GM12878 (cell line): ENCODE data around the gene PARP1.

Experiments
- CTCF ChIP-seq, 3 experiments: IDR thresholded peaks in 2 of 3; conservative IDR thresholded peaks in 1 of 3; 2 replicates each; pipeline ENCODE4 v1.5.1; 2011; ENCODE audit warnings: low read depth in 3 of 3, low read length in 3 of 3, mild to moderate bottlenecking in 3 of 3, control low read depth in 2 of 3, moderate library complexity in 2 of 3, inconsistent platforms in 1 of 3, mixed read lengths in 1 of 3; ENCODE audit not compliant: control insufficient read depth in 2 of 3, insufficient read depth in 1 of 3; ENCODE audit errors: extremely low read depth in 1 of 3
- REST ChIP-seq: IDR thresholded peaks from 2 replicates; pipeline ENCODE4 v1.6.1; 2012; ENCODE audit warnings: mild to moderate bottlenecking, low read depth, low read length
- RFX5 ChIP-seq: IDR thresholded peaks from 2 replicates; pipeline ENCODE4 v1.6.1; 2011; ENCODE audit warnings: low read depth, low read length, improper control_type of control experiment
- SMC3 ChIP-seq: IDR thresholded peaks from 2 replicates; pipeline ENCODE4 v1.6.1; 2011; ENCODE audit warnings: low read length, improper control_type of control experiment, borderline replicate concordance
- SP1 ChIP-seq: IDR thresholded peaks from one replicate; pipeline ENCODE4 v1.6.1; 2011; ENCODE audit warnings: low read depth, low read length

GRCh38 chr1:226349081-226349480 lies 58.8 kb downstream of the PARP1 start:
- TF ChIP-seq CTCF (IDR thresholded peaks at IDR 0.05 in 2 of 3, conservative IDR thresholded peaks at IDR 0.05 in 1 of 3; ENCODE audit: control insufficient read depth in 2 of 3, extremely low read depth in 1 of 3, insufficient read depth in 1 of 3, low read depth in 3 of 3, low read length in 3 of 3) = no peak
- no peak for TF ChIP-seq RFX5
- TF ChIP-seq REST = no peak
- TF ChIP-seq SP1 = no peak
- no peak for TF ChIP-seq SMC3
